C4-2B (cell line): ENCODE measurements around the gene BANK1.

Experiments used
- H3K27ac ChIP-seq: fragments of 450-650 bp; 2 replicates; pipeline ENCODE4 v1.5.1; 2017
- CTCF ChIP-seq: fragments of 450-650 bp; conservative IDR thresholded peaks from 2 replicates; pipeline ENCODE4 v1.5.1; 2017; ENCODE audit warnings: mild to moderate bottlenecking
- ZFX ChIP-seq: fragments of 450-650 bp; IDR thresholded peaks from 2 replicates; pipeline ENCODE4 v1.6.1; 2017

The BANK1 gene

GRCh38 chr4:101942891-101943290 lies 152.4 kb downstream of the BANK1 start:
- TF ChIP-seq CTCF: no peak
- no peak for TF ChIP-seq ZFX
- H3K27ac ChIP-seq: peak overlapping the region; percentile 68; the same call in 1 of the 2 replicates

GRCh38 chr4:101944649-101945048 lies 154.1 kb downstream of the BANK1 start:
- peak overlapping the region; percentile 47; the same call in 1 of the 2 replicates for H3K27ac ChIP-seq
- TF ChIP-seq ZFX (no peak), CTCF (no peak)

- H3K27ac ChIP-seq: no peak overlapping the region
- TF ChIP-seq CTCF (no peak), ZFX (no peak)
Measured at GRCh38 chr4:101948055-101948454, 157.5 kb downstream of the BANK1 start.

- H3K27ac ChIP-seq: peak overlapping the region; percentile 50; the same call in 1 of the 2 replicates
Measured at GRCh38 chr4:101948951-101949350, 158.4 kb downstream of the BANK1 start.

GRCh38 chr4:101950258-101950979 lies 159.9 kb downstream of the BANK1 start:
- TF ChIP-seq ZFX: no peak
- TF ChIP-seq CTCF: no peak
- H3K27ac ChIP-seq: no peak overlapping the region

More at GRCh38 chr4:101948951-101949350, 158.4 kb downstream of the BANK1 start:
- TF ChIP-seq ZFX: no peak
- no peak for TF ChIP-seq CTCF

GRCh38 chr4:101952985-101953384 lies 162.5 kb downstream of the BANK1 start:
- peak overlapping the region; percentile 67; the same call in 1 of the 2 replicates for H3K27ac ChIP-seq
- TF ChIP-seq ZFX (no peak), CTCF (peak; percentile 33; the same call in 1 of the 2 replicates)

GRCh38 chr4:101953949-101954348 lies 163.4 kb downstream of the BANK1 start:
- H3K27ac ChIP-seq: peak overlapping the region; percentile 80; the same call in 1 of the 2 replicates
- TF ChIP-seq CTCF: no peak
- no peak for TF ChIP-seq ZFX
